Measurements from ENCODE around the gene GFER.

DNA sequence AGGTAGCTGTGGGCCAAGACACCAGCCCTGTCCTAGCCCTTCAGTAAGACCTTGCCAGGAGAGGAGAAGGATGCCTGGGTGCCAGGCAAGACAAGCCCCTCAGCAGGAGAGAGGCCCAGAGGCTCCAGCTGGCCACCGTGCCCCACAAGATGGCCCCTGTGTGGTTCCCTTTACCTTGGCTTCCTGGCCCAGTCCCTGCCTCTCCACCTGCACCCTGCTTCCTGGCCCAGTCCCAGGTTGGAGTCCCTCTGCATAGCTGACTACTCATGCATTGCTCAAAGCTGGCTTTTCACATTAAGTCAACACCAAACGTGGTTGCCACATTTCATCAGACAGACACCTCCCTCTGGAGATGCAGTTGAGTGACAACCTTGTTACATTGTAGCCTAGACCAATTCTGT lies 9.7 kb downstream of the GFER start:
- no peak for TF ChIP-seq EZH2 (IDR thresholded peaks at IDR 0.05; ENCODE audit: insufficient read depth, poor library complexity, severe bottlenecking)
- TF ChIP-seq EZH2phosphoT487 (IDR thresholded peaks at IDR 0.05; ENCODE audit: insufficient read depth, low read depth), result no peak
